Stimulated activated CD4-positive, alpha-beta T cell treated with anti-CD3 and anti-CD28 coated beads, Interleukin-4, amount 100 ng/mL, for 4 hours (primary cell): ENCODE measurements around the gene AGXT2.

ENCODE experiments used
- DNase-seq, 2 experiments: peaks; one replicate each; pipeline ENCODE4 v3.0.0-alpha.2; 2020

AGXT2 gene

GRCh38 chr5:34957857-34958690 lies 89.7 kb downstream of the AGXT2 start:
- DNase-seq: no peak

GRCh38 chr5:34957321-34957720 lies 90.4 kb downstream of the AGXT2 start:
- DNase-seq: no peak
